ENCODE measurements around the gene RPL35.
A peak's percentile ranks its signal among the peaks of the same experiment; 100 is the strongest.

RPL35 gene

GRCh38 chr9:124818431-124819281 is 43.1 kb downstream of the RPL35 start:
- DNase-seq (ENCODE audit: low spot score): no peak

- no peak for DNase-seq (ENCODE audit: low spot score)
These were observed 46.2 kb downstream of the RPL35 start for GRCh38 chr9:124815601-124816000.

- no peak for DNase-seq (ENCODE audit: low spot score)
These were observed 47.6 kb downstream of the RPL35 start for GRCh38 chr9:124814164-124814535.

- no peak for DNase-seq (ENCODE audit: low spot score)
These were observed 48.1 kb downstream of the RPL35 start for GRCh38 chr9:124813501-124814163.

GRCh38 chr9:124813041-124813440 is 48.7 kb downstream of the RPL35 start:
- no peak for DNase-seq (ENCODE audit: low spot score)

GRCh38 chr9:124812441-124812876 is 49.3 kb downstream of the RPL35 start:
- no peak for DNase-seq (ENCODE audit: low spot score)

GRCh38 chr9:124810663-124811355 is 50.9 kb downstream of the RPL35 start:
- DNase-seq (ENCODE audit: low spot score): peak; percentile 54

GRCh38 chr9:124809741-124810500 is 51.8 kb downstream of the RPL35 start:
- DNase-seq (ENCODE audit: low spot score): no peak

GRCh38 chr9:124809211-124809610 is 52.5 kb downstream of the RPL35 start:
- DNase-seq (ENCODE audit: low spot score): no peak

- no peak for DNase-seq (ENCODE audit: low spot score)
These were observed 53.4 kb downstream of the RPL35 start for GRCh38 chr9:124808246-124808956.
